HG03095 (cell line): ENCODE data around the gene EML4.
A peak's percentile ranks its signal among the peaks of the same experiment; 100 is the strongest.
"Not testable (repeated sequence)": the region's sequence is repeated elsewhere in the genome, so short reads cannot be mapped to it uniquely, and the experiment has no call there.

Experiments used
- ATAC-seq: cut with Tn5 transposase; IDR thresholded peaks from one replicate; pipeline ENCODE4 v1.9.1; 2021; ENCODE audit warnings: moderate library complexity; ENCODE audit not compliant: unreplicated experiment

The EML4 gene

DNA sequence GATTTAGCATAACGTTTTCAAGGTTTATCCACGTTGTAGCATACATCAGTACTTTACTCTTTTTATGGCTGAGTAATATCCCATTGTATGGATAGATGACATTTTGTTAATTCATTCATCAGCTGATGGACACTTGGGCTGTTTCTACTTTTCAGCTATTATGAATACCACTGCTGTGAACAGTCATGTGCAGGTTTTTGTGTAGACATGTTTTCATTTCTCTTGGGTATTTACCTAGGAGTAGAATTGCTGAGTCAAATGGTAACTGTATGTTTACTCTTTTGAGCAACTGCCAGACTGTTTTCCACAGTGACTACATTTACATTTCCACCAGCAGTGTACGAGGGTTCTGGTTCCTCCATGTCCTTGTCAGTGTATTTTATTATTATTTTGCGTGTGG lies 158.0 kb downstream of the EML4 start:
- ATAC-seq: no peak

DNA sequence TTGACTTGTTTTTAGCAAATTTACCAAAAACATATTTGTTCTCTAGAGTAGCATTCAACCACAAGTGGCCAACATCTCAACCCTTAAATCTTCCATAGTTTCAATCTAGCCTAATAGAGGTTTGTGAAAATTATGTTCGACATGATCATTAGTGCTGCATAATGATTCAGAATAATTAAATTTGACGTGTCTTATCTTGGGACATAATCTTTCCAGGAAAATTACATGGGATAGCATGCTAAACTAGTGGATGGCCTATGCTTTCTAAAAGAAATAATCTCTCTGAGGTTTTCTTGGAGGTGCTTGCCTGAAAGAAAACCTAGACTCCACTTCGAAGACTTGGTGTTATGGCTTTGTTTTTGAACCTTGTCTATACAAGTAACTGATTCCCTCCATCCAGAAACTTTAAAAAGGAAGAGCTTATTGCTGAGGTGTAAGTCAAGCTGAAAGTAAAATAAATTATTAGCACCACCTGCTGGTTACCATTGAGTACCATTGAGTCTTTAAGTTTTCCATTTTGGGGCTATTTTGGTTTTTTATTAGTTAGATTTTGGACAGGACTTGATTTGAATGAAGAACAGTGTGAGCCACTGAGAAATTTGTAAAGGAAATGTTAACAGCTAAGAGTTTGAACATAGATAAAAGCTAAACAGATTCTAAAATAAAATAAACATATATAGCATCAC lies 159.1 kb downstream of the EML4 start:
- no peak for ATAC-seq

DNA sequence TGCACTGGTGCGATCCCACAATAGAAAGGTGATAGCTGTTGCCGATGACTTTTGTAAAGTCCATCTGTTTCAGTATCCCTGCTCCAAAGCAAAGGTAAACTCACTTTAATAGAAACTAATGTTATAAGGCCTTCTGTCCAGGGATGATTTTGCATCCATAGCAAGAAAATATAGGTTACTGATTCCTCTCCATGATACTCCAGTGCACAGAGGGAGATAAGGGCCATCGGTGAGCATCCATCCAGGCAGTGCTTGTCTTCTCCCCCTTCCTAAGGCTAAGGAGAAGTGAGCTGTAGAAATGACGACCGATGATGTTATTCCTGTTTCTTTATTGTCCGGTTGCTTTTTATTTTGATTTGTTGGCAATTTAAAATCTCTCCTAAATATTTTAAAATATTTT lies 159.8 kb downstream of the EML4 start:
- ATAC-seq: no peak

DNA sequence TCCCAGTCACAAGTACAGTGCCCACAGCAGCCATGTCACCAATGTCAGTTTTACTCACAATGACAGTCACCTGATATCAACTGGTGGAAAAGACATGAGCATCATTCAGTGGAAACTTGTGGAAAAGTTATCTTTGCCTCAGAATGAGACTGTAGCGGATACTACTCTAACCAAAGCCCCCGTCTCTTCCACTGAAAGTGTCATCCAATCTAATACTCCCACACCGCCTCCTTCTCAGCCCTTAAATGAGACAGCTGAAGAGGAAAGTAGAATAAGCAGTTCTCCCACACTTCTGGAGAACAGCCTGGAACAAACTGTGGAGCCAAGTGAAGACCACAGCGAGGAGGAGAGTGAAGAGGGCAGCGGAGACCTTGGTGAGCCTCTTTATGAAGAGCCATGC lies 160.6 kb downstream of the EML4 start:
- no peak for ATAC-seq

DNA sequence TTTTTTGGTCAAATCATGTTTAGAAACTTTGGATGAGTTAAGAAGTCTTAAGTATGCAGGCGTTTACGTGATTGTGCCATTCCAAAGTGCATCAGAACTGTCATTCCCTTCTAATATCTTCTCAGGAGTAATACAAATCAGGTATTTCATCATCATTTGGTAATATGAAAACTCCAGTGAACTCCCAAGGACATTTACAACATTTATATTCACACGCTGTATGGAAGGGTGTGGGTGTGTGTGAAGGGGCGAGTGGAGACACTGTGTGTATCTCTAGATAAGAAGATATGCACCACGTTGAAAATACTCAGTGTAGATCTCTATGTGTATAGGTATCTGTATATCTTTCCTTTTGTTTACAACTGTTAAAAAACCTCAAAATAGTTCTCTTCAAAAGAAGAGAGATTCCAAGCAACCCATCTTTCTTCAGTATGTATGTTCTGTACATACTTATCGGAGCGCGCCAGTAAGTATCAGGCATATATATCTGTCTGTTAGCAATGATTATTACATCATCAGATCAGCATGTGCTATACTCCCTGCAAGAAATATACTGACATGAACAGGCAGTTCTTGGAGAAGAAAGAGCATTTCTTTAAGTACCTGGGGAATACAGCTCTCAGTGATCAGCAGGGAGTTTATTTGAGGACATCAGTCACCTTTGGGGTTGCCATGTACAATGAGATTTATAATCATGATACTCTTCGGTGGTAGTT lies 162.6 kb downstream of the EML4 start:
- ATAC-seq: no peak

DNA sequence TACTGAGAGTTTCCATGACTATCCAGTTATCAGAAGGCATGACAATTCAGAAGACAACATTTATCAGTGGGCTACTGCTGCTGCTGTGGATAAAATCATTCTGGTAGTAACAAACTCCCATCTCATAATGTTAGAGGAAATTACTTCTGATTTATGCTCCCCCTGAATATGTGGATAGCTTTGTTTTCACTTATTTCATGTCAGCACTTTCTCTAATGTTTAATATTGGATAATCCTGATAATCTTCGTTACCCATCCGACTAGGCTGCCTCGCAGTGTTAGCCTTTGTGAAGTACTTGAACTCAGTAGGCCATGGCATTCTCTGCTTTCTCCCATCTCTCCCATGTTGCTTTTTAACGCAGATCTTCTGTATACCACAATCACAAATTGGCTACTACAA lies 163.4 kb downstream of the EML4 start:
- no peak for ATAC-seq

DNA sequence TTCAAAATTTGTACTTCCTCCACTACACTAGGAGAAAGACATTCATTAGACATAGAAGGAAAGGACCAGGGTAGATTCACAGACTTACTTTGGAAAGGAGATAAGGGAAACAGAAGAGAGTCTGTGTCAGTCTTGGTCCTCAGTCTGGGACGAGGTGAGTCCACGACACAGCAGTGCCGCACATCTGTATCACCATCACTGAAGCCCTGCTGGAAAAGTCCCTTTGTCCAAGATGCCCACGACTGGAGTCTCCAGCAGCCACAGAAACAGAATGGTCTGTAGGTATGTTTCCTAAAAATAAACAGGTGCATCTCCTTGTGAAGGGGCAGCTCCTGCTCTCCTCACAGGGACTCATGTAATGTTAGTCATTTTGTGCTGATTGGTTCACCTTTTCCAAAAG lies 164.4 kb downstream of the EML4 start:
- no peak for ATAC-seq

DNA sequence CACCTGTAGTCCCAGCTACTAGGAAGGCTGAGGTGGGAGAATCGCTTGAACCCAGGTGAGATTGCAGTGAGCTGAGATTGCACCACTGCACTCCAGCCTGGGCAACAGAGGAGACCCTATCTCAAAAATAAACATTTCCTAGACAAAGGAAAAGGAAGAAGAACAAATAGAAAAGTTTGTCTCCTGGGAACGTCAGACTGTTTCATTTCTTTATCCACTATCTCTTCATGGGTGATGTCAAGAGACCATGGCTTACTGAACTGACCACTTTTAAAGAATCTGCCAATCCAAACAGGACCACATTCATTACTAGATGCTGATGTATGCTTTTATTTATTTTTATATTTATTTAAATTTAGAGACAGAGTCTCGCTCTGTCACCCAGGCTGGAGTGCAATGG lies 165.1 kb downstream of the EML4 start:
- no peak for ATAC-seq

DNA sequence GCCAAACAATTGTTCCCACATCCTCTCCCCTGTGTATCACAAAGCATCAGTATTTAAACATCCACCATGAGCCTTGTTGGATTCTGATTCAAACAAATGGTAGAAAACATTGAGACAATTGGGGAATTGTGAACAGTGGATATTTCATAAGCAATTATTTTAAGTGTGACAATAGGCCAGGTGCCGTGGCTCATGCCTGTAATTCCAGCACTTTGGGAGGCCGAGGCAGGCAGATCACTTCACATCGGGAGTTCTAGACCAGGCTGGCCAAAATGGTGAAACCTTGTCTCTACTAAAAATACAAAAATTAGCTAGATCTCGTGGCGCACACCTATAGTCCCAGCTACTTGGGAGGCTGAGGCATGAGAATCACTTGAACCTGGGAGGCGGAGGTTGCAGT lies 165.7 kb downstream of the EML4 start:
- ATAC-seq: not testable (repeated sequence)

DNA sequence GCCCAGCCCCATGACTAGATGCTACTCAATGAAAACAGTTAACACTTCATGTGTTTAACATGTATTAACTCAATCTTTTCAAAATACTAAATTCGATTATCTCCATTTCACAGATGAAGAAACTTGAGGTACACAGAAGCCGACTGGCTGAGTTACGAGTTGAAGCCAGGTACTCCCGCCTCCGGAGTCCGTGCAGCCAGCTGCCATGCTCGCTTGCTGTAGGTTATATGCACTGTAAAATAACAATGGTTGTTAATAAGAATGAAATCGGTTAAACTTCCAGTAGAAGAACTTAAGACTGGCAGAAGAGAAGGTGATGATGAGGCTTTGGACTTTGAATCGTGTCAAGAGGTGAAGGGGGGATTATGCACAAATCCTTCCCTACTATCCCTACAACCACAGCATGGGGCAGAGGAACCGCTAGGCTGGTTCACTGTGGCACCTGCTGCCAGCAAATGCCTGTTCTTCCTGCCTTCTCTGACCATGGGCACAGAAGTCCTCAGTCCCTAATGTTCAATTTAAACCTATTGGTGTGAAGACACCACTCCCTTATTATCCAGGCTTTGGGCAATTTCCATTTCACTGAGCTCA lies 166.5 kb downstream of the EML4 start:
- ATAC-seq: no peak

DNA sequence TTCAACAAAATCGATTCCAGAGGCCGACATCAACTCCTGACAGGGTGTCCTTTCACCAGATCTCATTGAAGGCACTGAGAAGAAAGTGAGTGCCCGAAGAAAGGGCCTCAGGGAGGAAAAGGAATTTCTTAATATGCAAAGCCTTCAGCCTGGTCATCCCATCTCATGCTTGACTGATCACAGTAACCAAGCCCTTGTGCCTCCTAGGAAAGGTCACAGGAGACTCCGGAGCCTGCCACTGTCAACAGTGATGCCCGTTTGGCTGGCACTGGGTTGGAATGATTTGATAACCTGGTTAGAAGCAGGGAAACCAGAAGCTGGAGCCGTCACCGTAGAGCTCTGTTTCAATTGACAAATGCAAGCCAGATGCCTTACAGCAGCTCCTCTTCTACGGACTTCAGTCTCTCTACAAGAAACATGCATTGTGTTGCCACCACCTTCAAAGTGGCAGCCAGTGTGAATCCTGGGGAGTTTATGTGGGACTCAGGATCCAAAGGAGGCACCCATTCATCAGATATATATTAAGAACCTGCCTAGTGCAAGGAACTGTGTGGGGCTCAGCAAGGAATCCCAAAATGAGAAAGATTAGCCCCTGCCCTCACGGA lies 167.3 kb downstream of the EML4 start:
- no peak for ATAC-seq

DNA sequence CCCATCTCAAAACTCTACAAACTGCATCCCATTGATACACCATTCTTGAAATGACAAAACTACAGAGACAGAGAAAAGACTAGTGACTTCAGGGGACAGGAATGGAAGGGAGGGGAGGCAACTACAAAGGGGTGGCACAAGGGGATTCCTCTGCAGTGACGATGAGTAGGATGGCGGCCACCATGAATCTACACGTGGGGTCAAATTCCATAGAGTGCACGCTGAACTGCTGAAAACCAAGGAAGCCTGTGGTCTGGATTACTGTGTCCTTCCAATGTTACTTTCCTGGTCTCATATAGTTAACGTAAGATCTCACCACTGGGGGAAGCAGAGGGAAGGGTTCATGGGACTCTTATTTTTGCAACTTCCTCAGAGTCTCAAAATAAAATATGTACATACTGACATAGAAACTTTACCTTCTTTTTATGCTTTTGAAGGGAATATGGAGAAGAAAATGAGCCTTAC lies 168.2 kb downstream of the EML4 start:
- ATAC-seq: no peak

DNA sequence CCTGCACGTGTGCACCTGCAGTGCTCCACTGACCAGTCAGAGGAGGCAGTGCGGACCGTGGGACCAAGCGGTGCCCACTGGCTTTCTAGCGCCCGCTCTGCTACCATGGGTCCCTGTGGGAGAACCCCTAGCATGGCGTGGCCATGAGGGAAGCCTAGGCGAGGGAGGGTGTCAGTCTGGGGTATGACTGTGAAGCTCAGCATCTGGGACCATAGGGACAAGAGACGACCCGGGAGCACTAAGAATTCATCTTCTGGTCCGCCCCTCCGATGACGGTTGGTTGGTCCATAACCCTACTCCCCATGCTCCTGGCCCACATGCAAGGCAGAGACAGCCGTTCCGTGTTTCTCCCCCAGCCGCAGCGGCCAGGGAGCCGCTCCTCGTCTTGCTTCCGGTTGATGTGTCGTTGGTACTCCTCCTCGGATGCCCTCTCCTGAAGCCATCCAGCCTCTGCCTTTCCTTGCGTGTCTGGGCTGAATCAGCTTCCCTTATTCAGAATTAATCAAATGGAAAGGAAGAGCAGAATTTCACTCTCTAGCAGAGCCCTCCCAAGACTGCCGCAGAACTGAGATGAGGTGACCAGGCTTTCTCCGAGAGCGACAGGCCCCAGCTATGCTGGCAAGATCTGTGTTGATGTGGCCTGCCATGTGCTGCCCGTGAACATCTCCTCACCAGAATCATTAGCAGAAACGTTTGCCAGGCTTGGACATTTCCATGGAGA lies 168.9 kb downstream of the EML4 start:
- ATAC-seq: no peak

DNA sequence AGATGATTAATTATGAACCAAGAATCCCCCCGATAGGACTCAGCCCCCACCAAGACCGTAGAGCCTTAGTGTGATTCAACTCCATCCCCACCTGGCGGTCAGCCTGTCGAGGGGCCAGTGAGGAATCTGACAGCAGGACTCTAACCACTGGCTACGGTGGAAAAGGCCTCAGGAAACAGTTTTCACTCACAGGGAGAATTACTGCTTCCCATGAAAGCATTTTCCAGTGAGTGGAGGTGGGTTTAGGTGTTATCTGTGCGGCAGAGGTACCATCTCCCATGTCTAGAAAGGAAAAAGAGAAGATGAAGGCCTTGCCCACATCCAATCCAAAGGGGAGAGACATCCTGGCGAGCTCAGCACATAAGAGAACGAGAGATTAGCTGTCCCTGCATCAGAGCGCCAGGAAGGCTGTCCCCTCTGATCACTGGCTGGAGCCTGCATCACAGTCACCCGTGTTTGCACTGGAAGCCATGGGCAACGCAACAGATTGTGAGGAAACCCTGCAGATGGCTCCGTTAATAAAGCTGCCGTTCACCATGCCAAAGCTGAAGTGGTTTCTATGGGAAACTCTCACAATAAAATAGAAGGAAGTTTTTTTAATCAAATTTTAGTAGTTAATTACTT lies 169.5 kb downstream of the EML4 start:
- ATAC-seq: no peak

DNA sequence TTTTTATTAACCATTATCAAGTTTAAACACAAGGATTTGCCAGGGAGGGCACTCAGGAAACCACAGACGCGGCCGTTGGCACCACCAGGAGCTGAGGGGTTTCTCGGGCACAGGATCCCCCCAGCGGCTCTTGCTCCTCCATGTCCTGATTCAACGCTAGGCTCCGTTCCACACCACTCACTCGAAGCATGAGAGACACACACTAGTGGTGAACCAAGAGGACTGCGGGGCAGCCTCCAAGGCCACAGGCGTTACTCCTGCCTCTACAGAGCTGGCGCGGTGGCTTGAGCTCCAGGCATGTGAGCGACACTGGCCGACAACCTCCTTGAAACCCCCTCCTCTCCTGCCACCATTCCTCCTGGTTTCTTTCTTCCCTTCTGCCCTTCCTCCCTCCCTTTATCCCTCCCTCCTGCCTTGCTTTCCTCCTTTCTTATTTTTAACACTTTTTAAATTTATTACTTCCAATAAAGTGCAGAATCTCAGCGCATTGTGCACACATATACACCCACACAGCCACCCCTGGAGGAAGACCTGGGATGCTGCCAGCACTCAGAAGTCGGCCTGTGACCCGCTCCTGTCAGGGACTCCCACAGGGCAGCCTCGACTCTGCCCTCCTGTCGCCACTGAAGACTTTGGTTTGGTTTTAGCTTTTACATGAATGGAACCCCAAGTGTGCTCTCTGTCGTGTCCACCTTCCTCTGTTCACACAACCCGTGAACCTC lies 170.2 kb downstream of the EML4 start:
- ATAC-seq: no peak

DNA sequence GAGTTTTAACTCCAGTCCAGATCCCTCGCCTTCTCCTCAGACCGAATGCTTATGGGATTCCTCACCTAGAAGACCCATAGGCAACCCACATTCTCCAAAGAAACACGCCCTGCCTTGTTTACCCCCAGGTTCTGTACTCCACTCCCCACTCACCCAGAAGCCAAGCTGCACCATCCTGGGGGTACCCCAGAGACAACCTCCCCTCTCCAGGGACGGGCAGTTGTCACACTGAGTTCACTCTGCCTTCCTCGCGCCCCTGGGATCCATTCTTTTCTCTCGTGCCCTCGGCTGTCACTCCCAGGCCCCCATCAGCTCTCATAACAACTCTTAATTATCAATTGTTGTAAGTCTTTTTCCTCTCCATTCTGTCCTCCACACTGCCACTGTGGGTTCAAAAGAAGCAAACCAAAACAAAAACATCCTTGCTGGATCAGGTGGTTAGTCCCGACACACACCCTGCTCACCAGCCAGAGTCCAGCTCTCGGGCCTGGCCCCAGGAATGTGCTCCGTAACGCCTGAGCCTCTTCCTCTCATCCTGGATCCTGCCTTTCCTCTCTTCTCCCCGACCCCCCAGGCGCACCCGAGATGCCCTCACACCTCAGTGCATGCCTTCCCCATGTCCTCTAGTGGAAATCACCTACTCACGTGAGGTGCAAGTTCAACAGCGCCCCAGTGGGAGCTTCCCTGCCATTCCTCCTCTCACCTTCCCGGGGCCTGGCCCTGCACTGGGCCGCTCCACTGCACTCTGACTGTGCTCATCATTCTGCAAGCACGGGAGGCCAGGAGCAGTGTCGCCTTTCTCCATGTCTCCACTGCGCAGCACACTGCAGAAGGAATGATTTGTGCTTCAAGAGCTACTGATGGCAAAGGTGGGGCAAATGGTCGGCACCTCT lies 171.1 kb downstream of the EML4 start:
- no peak for ATAC-seq

DNA sequence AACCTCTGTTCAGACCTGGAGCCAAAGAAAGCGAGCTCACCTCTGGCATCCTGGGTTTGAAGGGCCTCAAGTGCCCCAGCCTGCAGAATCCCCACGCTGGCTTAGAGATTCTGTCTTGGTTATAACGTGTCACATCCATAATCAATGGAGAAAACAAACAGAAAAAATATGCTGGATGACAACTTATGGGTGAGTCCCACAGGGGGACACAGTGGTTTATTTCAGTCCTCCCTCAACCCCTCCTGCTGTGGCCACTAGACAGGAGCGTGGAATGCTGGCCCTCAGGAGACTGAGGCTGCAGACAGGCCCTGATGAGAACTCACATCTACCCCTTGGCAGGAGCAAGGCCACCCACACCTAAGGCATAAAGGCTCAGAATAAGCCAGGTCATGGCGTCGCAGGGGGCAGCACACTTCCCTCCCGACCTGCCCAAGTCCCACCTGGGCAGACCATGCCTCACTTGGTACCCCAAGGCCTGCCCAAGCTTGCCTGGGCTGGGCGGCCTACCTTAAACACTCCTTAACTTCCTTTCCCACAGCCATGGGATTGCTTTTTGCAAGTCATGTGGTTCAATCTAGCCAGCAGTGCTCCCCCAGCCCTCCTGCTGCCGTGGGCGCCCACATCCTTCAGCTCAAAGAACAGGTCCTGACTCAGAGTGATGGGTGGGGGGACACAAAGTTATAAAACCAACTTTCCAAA lies 171.9 kb downstream of the EML4 start:
- no peak for ATAC-seq

DNA sequence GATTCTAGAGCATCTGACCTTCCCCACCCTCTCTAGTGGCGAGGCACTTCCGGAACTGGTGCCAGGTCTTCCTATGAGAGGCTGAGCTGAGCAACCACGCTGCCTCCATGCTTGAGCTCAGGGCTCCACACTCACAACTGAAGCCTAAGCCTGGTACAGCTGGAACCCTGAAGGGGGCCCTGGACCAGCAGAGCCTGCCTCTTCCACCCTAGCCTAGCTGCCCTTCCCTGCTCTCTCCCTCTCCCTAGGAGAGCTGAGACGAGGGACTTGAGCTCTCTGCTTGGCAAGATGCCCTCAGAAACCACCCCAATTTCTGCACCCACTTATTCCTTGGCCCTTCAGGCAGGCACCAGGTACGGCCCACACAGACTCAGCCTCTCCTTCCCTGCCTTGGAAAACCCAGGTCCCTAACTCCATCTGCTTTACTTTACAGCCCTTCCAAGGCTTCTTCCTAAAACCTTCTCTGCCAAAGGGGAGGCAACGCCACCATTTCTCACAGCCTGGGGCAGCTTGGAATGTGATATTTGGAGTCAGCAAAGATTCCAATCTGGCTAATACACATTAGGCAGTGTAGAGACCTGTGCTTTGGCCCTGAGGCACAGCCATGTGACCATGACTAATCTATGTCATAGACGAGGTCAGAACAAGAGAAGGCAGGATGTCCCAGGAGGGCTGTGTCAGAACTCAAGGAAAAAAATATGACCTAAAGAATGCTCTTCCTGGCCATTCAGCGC lies 173.1 kb downstream of the EML4 start:
- peak; percentile 54 for ATAC-seq
